ENCODE results near the gene RPS2.

RPS2 gene

DNA sequence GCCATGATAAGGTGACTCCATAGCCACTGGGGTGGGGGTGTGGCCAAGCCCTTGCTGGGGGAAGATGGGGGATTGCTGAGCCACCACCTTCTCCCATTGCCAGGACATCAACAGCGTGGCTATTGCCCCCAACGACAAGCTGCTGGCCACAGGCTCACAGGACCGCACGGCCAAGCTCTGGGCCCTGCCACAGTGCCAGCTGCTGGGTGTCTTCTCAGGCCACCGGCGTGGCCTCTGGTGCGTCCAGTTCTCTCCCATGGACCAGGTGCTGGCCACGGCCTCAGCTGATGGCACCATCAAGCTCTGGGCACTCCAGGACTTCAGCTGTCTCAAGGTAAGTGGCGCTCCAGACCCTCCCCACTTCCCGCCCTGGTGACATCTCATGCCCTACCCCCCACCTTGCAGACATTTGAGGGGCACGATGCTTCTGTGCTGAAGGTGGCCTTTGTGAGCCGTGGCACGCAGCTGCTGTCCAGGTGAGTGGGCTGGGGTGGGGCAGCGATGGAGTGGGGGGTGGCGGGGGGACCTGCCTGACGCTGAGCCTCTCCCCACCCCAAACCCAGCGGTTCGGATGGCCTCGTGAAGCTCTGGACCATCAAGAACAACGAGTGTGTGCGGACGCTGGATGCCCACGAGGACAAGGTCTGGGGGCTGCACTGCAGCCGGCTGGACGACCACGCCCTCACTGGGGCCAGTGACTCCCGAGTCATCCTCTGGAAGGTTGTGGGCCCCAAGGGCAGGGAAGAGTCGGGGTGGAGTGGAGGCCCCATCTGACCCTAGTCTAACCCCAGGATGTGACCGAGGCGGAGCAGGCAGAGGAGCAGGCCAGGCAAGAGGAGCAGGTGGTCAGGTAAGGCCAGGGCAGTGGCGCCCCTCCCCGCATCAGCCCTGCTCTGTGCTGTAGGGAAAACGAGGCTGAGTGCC is 12.6 kb upstream of the RPS2 start:
- TF ChIP-seq, protein P1, sequence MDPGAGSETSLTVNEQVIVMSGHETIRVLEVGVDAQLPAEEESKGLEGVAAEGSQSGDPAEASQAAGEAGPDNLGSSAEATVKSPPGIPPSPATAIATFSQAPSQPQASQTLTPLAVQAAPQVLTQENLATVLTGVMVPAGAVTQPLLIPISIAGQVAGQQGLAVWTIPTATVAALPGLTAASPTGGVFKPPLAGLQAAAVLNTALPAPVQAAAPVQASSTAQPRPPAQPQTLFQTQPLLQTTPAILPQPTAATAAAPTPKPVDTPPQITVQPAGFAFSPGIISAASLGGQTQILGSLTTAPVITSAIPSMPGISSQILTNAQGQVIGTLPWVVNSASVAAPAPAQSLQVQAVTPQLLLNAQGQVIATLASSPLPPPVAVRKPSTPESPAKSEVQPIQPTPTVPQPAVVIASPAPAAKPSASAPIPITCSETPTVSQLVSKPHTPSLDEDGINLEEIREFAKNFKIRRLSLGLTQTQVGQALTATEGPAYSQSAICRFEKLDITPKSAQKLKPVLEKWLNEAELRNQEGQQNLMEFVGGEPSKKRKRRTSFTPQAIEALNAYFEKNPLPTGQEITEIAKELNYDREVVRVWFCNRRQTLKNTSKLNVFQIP (CRISPR knock-in tag; IDR thresholded peaks at IDR 0.05; ENCODE audit: borderline replicate concordance, low read depth), result no peak
- TF ChIP-seq ZNF565 (CRISPR knock-in tag; conservative IDR thresholded peaks at IDR 0.05; ENCODE audit: low read depth) (no peak), SNAI2 (CRISPR knock-in tag; IDR thresholded peaks at IDR 0.05) (no peak), GLIS3 (CRISPR knock-in tag; IDR thresholded peaks at IDR 0.05) (no peak), RARB (CRISPR knock-in tag; IDR thresholded peaks at IDR 0.05) (no peak), ZNF70 (CRISPR knock-in tag; IDR thresholded peaks at IDR 0.05) (no peak), ZFP30 (CRISPR knock-in tag; IDR thresholded peaks at IDR 0.05) (no peak), BACH2 (CRISPR knock-in tag; IDR thresholded peaks at IDR 0.05; ENCODE audit: borderline replicate concordance) (no peak), ZFP3 (CRISPR knock-in tag; IDR thresholded peaks at IDR 0.05) (no peak), ZC3H10 (CRISPR knock-in tag; IDR thresholded peaks at IDR 0.05) (no peak), CSDC2 (CRISPR knock-in tag; IDR thresholded peaks at IDR 0.05) (no peak), TOX (CRISPR knock-in tag; IDR thresholded peaks at IDR 0.05; ENCODE audit: borderline replicate concordance) (no peak), ESRRG (CRISPR knock-in tag; IDR thresholded peaks at IDR 0.05) (no peak), ISL1 (CRISPR knock-in tag; IDR thresholded peaks at IDR 0.05) (no peak)
- TF ChIP-seq, protein P2, sequence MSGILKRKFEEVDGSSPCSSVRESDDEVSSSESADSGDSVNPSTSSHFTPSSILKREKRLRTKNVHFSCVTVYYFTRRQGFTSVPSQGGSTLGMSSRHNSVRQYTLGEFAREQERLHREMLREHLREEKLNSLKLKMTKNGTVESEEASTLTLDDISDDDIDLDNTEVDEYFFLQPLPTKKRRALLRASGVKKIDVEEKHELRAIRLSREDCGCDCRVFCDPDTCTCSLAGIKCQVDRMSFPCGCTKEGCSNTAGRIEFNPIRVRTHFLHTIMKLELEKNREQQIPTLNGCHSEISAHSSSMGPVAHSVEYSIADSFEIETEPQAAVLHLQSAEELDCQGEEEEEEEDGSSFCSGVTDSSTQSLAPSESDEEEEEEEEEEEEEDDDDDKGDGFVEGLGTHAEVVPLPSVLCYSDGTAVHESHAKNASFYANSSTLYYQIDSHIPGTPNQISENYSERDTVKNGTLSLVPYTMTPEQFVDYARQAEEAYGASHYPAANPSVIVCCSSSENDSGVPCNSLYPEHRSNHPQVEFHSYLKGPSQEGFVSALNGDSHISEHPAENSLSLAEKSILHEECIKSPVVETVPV (CRISPR knock-in tag; IDR thresholded peaks at IDR 0.05), result no peak
- TF ChIP-seq, protein P3, sequence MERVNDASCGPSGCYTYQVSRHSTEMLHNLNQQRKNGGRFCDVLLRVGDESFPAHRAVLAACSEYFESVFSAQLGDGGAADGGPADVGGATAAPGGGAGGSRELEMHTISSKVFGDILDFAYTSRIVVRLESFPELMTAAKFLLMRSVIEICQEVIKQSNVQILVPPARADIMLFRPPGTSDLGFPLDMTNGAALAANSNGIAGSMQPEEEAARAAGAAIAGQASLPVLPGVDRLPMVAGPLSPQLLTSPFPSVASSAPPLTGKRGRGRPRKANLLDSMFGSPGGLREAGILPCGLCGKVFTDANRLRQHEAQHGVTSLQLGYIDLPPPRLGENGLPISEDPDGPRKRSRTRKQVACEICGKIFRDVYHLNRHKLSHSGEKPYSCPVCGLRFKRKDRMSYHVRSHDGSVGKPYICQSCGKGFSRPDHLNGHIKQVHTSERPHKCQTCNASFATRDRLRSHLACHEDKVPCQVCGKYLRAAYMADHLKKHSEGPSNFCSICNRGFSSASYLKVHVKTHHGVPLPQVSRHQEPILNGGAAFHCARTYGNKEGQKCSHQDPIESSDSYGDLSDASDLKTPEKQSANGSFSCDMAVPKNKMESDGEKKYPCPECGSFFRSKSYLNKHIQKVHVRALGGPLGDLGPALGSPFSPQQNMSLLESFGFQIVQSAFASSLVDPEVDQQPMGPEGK (CRISPR knock-in tag; IDR thresholded peaks at IDR 0.05; ENCODE audit: borderline replicate concordance), result no peak
- no peak for ATAC-seq

DNA sequence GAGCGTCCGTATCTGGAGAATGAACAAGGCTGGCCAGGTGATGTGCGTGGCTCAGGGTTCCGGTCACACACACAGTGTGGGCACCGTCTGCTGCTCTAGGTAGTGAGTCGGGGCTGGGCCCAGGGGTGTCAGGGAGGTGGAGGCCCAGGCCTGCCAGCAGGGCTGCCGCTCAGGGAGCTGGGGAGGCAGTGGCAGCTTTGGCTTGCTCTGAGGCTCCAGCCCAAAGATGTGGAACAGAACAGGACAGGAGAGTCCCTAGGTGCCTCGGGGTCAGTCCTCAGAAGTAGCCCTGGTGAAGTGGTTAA is 11.5 kb upstream of the RPS2 start:
- ATAC-seq, result no peak

DNA sequence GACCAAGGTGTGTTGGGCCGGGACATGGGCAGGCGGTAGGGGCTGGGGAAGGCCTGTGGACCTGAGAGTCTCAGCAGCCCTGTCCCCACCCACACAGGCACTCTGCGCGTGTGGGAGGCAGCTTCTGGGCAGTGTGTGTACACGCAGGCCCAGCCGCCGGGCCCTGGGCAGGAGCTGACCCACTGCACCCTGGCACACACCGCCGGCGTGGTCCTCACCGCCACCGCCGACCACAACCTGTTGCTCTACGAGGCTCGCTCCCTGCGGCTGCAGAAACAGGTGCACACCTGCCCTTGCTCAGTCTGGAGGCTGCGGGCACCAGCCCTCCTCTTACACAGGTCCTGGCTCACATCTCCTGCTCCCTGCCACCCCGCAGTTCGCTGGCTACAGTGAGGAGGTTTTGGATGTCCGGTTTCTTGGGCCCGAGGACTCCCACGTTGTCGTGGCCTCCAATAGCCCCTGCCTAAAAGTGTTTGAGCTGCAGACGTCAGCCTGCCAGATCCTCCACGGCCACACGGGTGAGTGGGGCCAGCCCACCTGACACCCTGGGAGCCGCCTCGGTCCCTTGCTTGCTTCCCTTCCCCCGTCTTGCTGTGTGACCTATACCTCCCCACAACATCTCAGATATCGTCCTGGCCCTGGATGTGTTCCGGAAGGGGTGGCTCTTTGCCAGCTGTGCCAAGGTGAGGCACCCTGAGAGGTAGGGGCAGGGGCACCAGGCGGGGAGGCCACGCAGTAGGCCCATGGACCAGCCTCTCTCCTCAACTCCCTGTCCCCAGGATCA is 11.0 kb upstream of the RPS2 start:
- ATAC-seq, result no peak
- no peak for TF ChIP-seq TOX (CRISPR knock-in tag; IDR thresholded peaks at IDR 0.05; ENCODE audit: borderline replicate concordance)
- TF ChIP-seq, protein P4, sequence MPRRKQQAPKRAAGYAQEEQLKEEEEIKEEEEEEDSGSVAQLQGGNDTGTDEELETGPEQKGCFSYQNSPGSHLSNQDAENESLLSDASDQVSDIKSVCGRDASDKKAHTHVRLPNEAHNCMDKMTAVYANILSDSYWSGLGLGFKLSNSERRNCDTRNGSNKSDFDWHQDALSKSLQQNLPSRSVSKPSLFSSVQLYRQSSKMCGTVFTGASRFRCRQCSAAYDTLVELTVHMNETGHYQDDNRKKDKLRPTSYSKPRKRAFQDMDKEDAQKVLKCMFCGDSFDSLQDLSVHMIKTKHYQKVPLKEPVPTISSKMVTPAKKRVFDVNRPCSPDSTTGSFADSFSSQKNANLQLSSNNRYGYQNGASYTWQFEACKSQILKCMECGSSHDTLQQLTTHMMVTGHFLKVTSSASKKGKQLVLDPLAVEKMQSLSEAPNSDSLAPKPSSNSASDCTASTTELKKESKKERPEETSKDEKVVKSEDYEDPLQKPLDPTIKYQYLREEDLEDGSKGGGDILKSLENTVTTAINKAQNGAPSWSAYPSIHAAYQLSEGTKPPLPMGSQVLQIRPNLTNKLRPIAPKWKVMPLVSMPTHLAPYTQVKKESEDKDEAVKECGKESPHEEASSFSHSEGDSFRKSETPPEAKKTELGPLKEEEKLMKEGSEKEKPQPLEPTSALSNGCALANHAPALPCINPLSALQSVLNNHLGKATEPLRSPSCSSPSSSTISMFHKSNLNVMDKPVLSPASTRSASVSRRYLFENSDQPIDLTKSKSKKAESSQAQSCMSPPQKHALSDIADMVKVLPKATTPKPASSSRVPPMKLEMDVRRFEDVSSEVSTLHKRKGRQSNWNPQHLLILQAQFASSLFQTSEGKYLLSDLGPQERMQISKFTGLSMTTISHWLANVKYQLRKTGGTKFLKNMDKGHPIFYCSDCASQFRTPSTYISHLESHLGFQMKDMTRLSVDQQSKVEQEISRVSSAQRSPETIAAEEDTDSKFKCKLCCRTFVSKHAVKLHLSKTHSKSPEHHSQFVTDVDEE (CRISPR knock-in tag; IDR thresholded peaks at IDR 0.05), result no peak
- no peak for TF ChIP-seq ZFP30 (CRISPR knock-in tag; IDR thresholded peaks at IDR 0.05)
- TF ChIP-seq ZNF70 (CRISPR knock-in tag; IDR thresholded peaks at IDR 0.05), result no peak
- no peak for TF ChIP-seq ESRRG (CRISPR knock-in tag; IDR thresholded peaks at IDR 0.05)
- TF ChIP-seq ZNF8 (CRISPR knock-in tag; IDR thresholded peaks at IDR 0.05), result no peak
- TF ChIP-seq, protein P1 (CRISPR knock-in tag; IDR thresholded peaks at IDR 0.05; ENCODE audit: borderline replicate concordance, low read depth), result no peak
- no peak for TF ChIP-seq ZFP3 (CRISPR knock-in tag; IDR thresholded peaks at IDR 0.05)
- no peak for TF ChIP-seq ISL1 (CRISPR knock-in tag; IDR thresholded peaks at IDR 0.05)
- TF ChIP-seq OSR1 (CRISPR knock-in tag; IDR thresholded peaks at IDR 0.05), result no peak
- no peak for TF ChIP-seq TCF4 (CRISPR knock-in tag; IDR thresholded peaks at IDR 0.05; ENCODE audit: borderline replicate concordance)
- no peak for TF ChIP-seq ZC3H10 (CRISPR knock-in tag; IDR thresholded peaks at IDR 0.05)
- TF ChIP-seq GLIS3 (CRISPR knock-in tag; IDR thresholded peaks at IDR 0.05), result no peak
- TF ChIP-seq RARB (CRISPR knock-in tag; IDR thresholded peaks at IDR 0.05), result no peak
- no peak for TF ChIP-seq CSDC2 (CRISPR knock-in tag; IDR thresholded peaks at IDR 0.05)

More for the DNA sequence above, 11.5 kb upstream of the RPS2 start:
- TF ChIP-seq BACH2 (CRISPR knock-in tag; IDR thresholded peaks at IDR 0.05; ENCODE audit: borderline replicate concordance) (no peak), ISL1 (CRISPR knock-in tag; IDR thresholded peaks at IDR 0.05) (no peak), ZNF565 (CRISPR knock-in tag; conservative IDR thresholded peaks at IDR 0.05; ENCODE audit: low read depth) (no peak), ESRRG (CRISPR knock-in tag; IDR thresholded peaks at IDR 0.05) (no peak), RARB (CRISPR knock-in tag; IDR thresholded peaks at IDR 0.05) (no peak), GLIS3 (CRISPR knock-in tag; IDR thresholded peaks at IDR 0.05) (no peak), ZNF8 (CRISPR knock-in tag; IDR thresholded peaks at IDR 0.05) (no peak), ZNF70 (CRISPR knock-in tag; IDR thresholded peaks at IDR 0.05) (no peak), TOX (CRISPR knock-in tag; IDR thresholded peaks at IDR 0.05; ENCODE audit: borderline replicate concordance) (no peak), SNAI2 (CRISPR knock-in tag; IDR thresholded peaks at IDR 0.05) (no peak), PPARA (CRISPR knock-in tag; IDR thresholded peaks at IDR 0.05; ENCODE audit: borderline replicate concordance) (no peak), CSDC2 (CRISPR knock-in tag; IDR thresholded peaks at IDR 0.05) (no peak), ZFP3 (CRISPR knock-in tag; IDR thresholded peaks at IDR 0.05) (no peak), ZC3H10 (CRISPR knock-in tag; IDR thresholded peaks at IDR 0.05) (no peak), OSR1 (CRISPR knock-in tag; IDR thresholded peaks at IDR 0.05) (no peak)
- TF ChIP-seq, protein P2 (CRISPR knock-in tag; IDR thresholded peaks at IDR 0.05), result no peak

All from SK-N-SH treated with all-trans-retinoic acid at 6 μM for 48 hours (cell line).